Activated CD8-positive, alpha-beta T cell treated with anti-CD3 and anti-CD28 coated beads for 36 hours (primary cell): ENCODE measurements around the gene PTDSS2. TPM values are rescaled to one million over a fixed set of nuclear protein-coding genes. Genes with fewer than 3 reads are reported as not detected.

Experiments used
- ATAC-seq: fragments of 200-7000 bp; cut with Tn5 transposase; one replicate; pipeline ENCODE4 v1.10.0; 2021; ENCODE audit warnings: mild to moderate bottlenecking, moderate library complexity
- CTCF ChIA-PET: fragments of 350-600 bp; sonication (Branson Sonifier 250); formaldehyde crosslinking; loops from one replicate; lab custom pipeline; 2021; ENCODE audit warnings: antibody characterized with exemption; lab: Charles Lee
- POLR2A ChIA-PET: fragments of 350-600 bp; sonication (Branson Sonifier 250); formaldehyde crosslinking; loops from one replicate; lab custom pipeline; 2021; ENCODE audit warnings: antibody characterized with exemption; lab: Charles Lee
- DNase-seq: peaks from one replicate; pipeline ENCODE4 v3.0.0-alpha.2; 2020
- H3K27ac Mint-ChIP-seq: one replicate; pipeline ENCODE4 v1.8.0; 2021; ENCODE audit warnings: mild to moderate bottlenecking, mixed read lengths
- H3K27me3 Mint-ChIP-seq: one replicate; pipeline ENCODE4 v1.8.0; 2021; ENCODE audit warnings: mixed read lengths
- H3K36me3 Mint-ChIP-seq: one replicate; pipeline ENCODE4 v1.8.0; 2021; ENCODE audit warnings: low read depth, mixed read lengths
- H3K4me1 Mint-ChIP-seq: one replicate; pipeline ENCODE4 v1.8.0; 2021; ENCODE audit warnings: low read depth, mixed read lengths
- H3K4me3 Mint-ChIP-seq: one replicate; pipeline ENCODE4 v1.8.0; 2021; ENCODE audit warnings: mild to moderate bottlenecking, moderate library complexity, mixed read lengths
- H3K9me3 Mint-ChIP-seq: one replicate; pipeline ENCODE4 v1.8.0; 2021; ENCODE audit warnings: mixed read lengths
- intact Hi-C: fragments of 100-400 bp; cut with micrococcal nuclease; formaldehyde crosslinking; loops from one replicate; pipeline ENCODE4 v1.10.0; 2022
- total RNA-seq, 2 experiments: library from RNA; stranded (reverse); gene quantifications; one replicate each; pipeline ENCODE4 v1.2.3, GENCODE V29; 2021
- TF ChIP-seq, protein P1 (sequence below): fragments of 200-600 bp; IDR thresholded peaks from one replicate; pipeline ENCODE4 v1.8.0; 2022; ENCODE audit warnings: antibody characterized with exemption, mild to moderate bottlenecking

The PTDSS2 gene
- total RNA-seq, 2 experiments from 2014 or later, result 17.4 to 18.0 TPM

DNA sequence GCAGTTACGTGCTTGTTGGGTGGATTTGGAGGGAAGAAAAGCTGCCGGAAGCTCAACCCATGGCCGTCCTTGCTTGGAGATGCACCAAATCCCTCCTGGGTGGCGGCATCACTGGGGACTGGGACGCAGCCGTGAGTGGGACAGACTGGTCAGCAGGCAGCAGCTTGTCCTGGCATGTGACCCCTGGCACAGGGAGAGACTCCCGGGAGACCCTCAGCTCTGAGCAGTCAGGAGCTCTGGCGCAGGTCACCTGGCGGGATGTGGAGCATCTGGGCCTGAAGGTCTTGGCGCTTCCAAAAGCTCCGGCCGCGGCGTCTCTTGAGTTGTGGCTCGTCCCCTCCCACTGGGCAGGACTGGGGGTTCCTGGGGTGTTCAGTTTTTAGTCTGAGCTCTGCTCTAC lies 26.3 kb downstream of the PTDSS2 start:
- Mint-ChIP-seq H3K4me1 (no peaks in the 10 kb centered on the region), H3K4me3 (no peak overlapping the region), H3K9me3 (no peaks in the 10 kb centered on the region), H3K27me3 (no peaks in the 10 kb centered on the region), H3K27ac (no peak overlapping the region), H3K36me3 (no peaks in the 10 kb centered on the region)
- no peak for ATAC-seq
- ChIA-PET CTCF (no interaction called here), POLR2A (interaction anchor here (0.6 kb wide), 1 partner anchor 28 kb away, joined by 3 read pairs; no protein-coding TSS in a partner anchor)
- DNase-seq, result no peak
- intact Hi-C loops, result no loop called here
- TF ChIP-seq, protein P1, sequence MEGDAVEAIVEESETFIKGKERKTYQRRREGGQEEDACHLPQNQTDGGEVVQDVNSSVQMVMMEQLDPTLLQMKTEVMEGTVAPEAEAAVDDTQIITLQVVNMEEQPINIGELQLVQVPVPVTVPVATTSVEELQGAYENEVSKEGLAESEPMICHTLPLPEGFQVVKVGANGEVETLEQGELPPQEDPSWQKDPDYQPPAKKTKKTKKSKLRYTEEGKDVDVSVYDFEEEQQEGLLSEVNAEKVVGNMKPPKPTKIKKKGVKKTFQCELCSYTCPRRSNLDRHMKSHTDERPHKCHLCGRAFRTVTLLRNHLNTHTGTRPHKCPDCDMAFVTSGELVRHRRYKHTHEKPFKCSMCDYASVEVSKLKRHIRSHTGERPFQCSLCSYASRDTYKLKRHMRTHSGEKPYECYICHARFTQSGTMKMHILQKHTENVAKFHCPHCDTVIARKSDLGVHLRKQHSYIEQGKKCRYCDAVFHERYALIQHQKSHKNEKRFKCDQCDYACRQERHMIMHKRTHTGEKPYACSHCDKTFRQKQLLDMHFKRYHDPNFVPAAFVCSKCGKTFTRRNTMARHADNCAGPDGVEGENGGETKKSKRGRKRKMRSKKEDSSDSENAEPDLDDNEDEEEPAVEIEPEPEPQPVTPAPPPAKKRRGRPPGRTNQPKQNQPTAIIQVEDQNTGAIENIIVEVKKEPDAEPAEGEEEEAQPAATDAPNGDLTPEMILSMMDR, result no peak

DNA sequence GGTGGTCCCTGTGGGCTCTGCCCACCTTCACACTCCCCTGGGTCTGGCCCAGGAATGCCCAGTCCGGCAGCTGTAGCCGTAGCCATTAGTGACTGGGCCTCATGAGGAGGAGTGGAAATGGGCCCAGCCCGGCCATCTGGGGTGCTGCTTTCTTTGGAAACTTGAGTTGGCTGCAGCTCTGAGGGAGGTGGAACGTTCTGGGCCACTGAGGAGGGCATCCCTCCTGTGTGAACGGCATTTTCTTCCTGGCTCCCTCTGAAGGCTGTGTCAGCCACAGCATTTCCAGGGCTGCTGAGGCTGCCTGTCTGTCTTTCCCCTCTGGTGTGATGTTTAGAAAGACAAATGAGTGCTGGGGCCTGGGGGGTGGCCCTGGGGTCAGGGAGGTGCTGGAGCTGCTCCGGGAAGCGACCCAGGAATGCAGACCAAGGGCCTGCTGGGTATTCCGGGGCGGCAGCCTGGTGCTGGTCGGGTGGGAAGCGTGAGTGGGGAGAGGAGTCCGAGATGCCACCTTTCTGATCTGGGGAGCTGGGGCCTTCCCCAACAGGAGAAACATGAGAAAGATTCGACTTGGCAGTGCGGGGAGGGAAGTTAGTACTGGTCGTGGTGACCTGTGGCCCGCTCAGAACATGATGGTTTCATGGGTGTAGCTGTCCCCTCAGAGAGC lies 27.1 kb downstream of the PTDSS2 start:
- no peak overlapping the region for H3K27ac Mint-ChIP-seq
- DNase-seq (no peak), ATAC-seq (no peak)
- H3K4me3 Mint-ChIP-seq, result no peak overlapping the region
- no peaks in the 10 kb centered on the region for H3K9me3 Mint-ChIP-seq
- H3K36me3 Mint-ChIP-seq, result no peaks in the 10 kb centered on the region
- intact Hi-C loops, result no loop called here
- no peaks in the 10 kb centered on the region for H3K27me3 Mint-ChIP-seq
- TF ChIP-seq, protein P1, result no peak
- H3K4me1 Mint-ChIP-seq, result no peaks in the 10 kb centered on the region
- CTCF ChIA-PET, result no interaction called here
- POLR2A ChIA-PET, result interaction anchor here (0.6 kb wide), 1 partner anchor 29 kb away, joined by 3 read pairs; no protein-coding TSS in a partner anchor

DNA sequence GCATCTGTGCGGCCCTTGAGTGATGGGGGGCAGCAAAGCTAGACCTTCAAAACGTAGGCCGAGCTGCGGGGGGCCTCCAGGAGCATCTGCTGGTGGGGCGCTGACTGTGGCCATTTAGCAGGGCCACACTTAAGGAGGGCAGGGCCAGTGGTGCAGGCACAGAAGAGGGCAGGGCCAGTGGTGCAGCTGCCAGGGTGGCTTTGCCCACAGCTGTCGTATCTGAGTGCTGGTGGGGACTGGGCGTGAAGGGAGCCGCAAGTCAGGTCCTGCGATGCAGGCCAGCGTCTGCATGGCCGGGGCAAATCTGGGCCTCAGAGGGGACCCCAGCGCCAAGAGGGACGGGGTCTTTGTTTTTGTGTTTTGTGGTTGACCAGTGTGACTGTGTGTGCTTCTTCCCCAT lies 29.2 kb downstream of the PTDSS2 start:
- POLR2A ChIA-PET, result no interaction called here
- CTCF ChIA-PET, result no interaction called here
- no peaks in the 10 kb centered on the region for H3K4me1 Mint-ChIP-seq
- no peak overlapping the region for H3K4me3 Mint-ChIP-seq
- no peak overlapping the region for H3K27ac Mint-ChIP-seq
- intact Hi-C loops, result no loop called here
- ATAC-seq (no peak), DNase-seq (no peak)
- TF ChIP-seq, protein P1, result no peak
- H3K36me3 Mint-ChIP-seq, result no peaks in the 10 kb centered on the region
- no peaks in the 10 kb centered on the region for H3K27me3 Mint-ChIP-seq
- no peaks in the 10 kb centered on the region for H3K9me3 Mint-ChIP-seq

DNA sequence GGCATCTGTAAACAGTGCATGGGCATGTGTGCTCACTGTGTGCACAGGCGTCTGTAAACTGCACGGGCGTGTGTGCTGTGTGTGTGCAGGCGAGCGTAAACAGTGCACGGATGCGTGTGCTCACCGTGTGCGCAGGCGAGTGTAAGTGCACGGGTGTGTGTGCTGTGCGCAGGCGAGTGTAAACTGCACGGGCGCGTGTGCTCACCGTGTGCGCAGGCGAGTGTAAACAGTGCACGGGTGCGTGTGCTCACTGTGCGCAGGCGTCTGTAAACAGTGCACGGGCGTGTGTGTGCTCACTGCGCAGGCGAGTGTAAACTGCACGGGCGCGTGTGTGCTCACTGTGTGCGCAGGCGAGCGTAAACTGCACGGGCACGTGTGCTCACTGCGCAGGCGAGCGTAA lies 34.5 kb downstream of the PTDSS2 start:
- ChIA-PET CTCF (no interaction called here), POLR2A (no interaction called here)
- Mint-ChIP-seq H3K9me3 (no peaks in the 10 kb centered on the region), H3K27me3 (no peaks in the 10 kb centered on the region), H3K36me3 (no peaks in the 10 kb centered on the region), H3K27ac (no peak overlapping the region), H3K4me3 (no peak overlapping the region), H3K4me1 (no peaks in the 10 kb centered on the region)
- DNase-seq (no peak), ATAC-seq (no peak)
- intact Hi-C loops, result no loop called here
- TF ChIP-seq, protein P1, result no peak

DNA sequence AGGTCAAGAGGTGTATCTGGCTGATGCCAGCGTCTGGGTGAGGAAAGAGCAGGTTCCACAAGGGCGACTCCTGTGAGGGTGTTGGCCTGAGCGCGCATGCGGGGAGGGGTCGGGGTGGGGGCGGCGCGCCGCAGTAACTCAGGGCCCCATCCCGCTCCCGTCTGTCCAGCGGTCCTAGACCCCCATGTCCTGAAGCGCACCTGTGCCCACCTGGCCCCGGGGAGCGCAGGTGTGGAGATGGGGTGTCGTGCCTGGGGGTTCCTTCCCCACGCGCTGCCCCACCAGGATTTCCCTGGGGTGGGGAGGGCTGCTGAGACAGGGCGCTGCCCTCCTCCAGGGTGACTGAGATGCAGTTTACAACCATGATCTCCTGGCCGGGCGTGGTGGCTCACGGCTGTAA lies 36.1 kb downstream of the PTDSS2 start:
- POLR2A ChIA-PET, result no interaction called here
- no peak for ATAC-seq
- Mint-ChIP-seq H3K27ac (no peak overlapping the region), H3K4me1 (no peaks in the 10 kb centered on the region), H3K27me3 (no peaks in the 10 kb centered on the region), H3K36me3 (peaks cover 3% of the 10 kb centered on the region), H3K9me3 (no peaks in the 10 kb centered on the region), H3K4me3 (no peak overlapping the region)
- TF ChIP-seq, protein P1, result no peak
- DNase-seq, result no peak
- CTCF ChIA-PET, result no interaction called here
- intact Hi-C loops, result no loop called here
